Pancreas (tissue), 10 donors: ENCODE measurements around the gene TMIE. TPM values are rescaled to one million over a fixed set of nuclear protein-coding genes. Genes with fewer than 3 reads are reported as not detected.
"Not testable (repeated sequence)": the region's sequence is repeated elsewhere in the genome, so short reads cannot be mapped to it uniquely, and the experiment has no call there.

Experiments
- ATAC-seq, 4 donors: fragments of 200-7000 bp; cut with Tn5 transposase; one replicate each; pipeline versions ENCODE4 v1.8.0 to v1.9.1; 2020; ENCODE audit warnings: mild to moderate bottlenecking in 4 of 4, moderate library complexity in 4 of 4
- DNase-seq, 6 donors: peaks; one replicate each; pipeline ENCODE4 v3.0.0-alpha.2; 2020
- FAIRE-seq: peaks from 2 replicates; lab custom pipeline; 2012; peaks lifted over from hg19 to GRCh38; lab: Jason Lieb, UNC
- H3K27ac ChIP-seq, 4 donors: fragments of 200-600 bp; sonication (generic); 1 replicate in 3 of 4; 2 replicates in 1 of 4; pipeline versions ENCODE4 v1.5.0 to v1.8.0; 2020
- H3K27me3 ChIP-seq, 4 donors: fragments of 200-600 bp; one replicate each; pipeline ENCODE4 v1.8.0; 2021
- H3K36me3 ChIP-seq, 3 donors: fragments of 200-600 bp; sonication (generic) in 1 of 3; one replicate each; pipeline versions ENCODE4 v1.5.0 to v1.8.0; 2020 to 2021
- H3K4me1 ChIP-seq, 3 donors: fragments of 200-600 bp; one replicate each; pipeline ENCODE4 v1.8.0; 2021
- H3K4me3 ChIP-seq, 4 donors: fragments of 200-600 bp; sonication (generic) in 2 of 4; one replicate each; pipeline versions ENCODE4 v1.5.0 to v1.8.0; 2020 to 2021
- H3K9me3 ChIP-seq, 4 donors: fragments of 200-600 bp; one replicate each; pipeline ENCODE4 v1.8.0; 2021
- CTCF ChIP-seq, 4 donors: fragments of 200-600 bp; sonication (generic) in 3 of 4; IDR thresholded peaks; one replicate each; pipeline versions ENCODE4 v1.5.0 to v1.8.0; 2021; ENCODE audit warnings: antibody characterized with exemption in 4 of 4
- WGBS, 2 donors: extraction: QIAGEN DNeasy Blood & Tissue Kit; methylation state at CpG; one replicate each; pipeline ENCODE4 v1.1.7; 2013; 5-methylcytosine and 5-hydroxymethylcytosine counted together
- intact Hi-C, 3 donors: fragments of 100-400 bp; cut with DNase I; formaldehyde crosslinking; loops; one replicate each; pipeline versions ENCODE4 v1.11.1 to v1.14.2; 2022
- polyA plus RNA-seq, 2 donors: library from polyadenylated mRNA; stranded (reverse); fragments of 200-250 nt; gene quantifications; one replicate each; pipeline ENCODE4 v1.2.3, GENCODE V29; 2013
- total RNA-seq, 6 donors: library from RNA; stranded (reverse); fragmentation: NEBNext Ultra II Directional in 4 of 6; extraction: Animal tissue kit (Norgen Biotek cat#: 25700) in 4 of 6; gene quantifications; one replicate each; pipeline versions ENCODE4 v1.2.1 to v1.2.4, GENCODE V29; 2021 to 2023
- donor health status: healthy with polysubstance abuse.
- donor health status: DM: no; HTN: no; CAD: no; lungs with moderate emphysema.
- donor health status: DM: no; HTN: no; CAD: no.
- donor health status: control.
- donor health status: control.
- donor health status: Bipolar disorder and iron deficiency.
- donor health status: DM: yes; HTN: yes; CAD: no.
- donor health status: DM: no; HTN: no; CAD: no.
- donor health status: DM: no; HTN: no; CAD: no.
- donor health status: DM: yes; HTN: yes; CAD: no.

TMIE gene
- total and polyA plus RNA-seq, 8 donors = 0.08 to 0.52 (median 0.14) TPM; not detected in 1

GRCh38 chr3:46748170-46748569, 47.0 kb downstream of the TMIE start:
- Histone ChIP-seq H3K4me1 (no peaks in the 10 kb centered on the region), H3K27me3 (no peaks in the 10 kb centered on the region), H3K4me3 (no peak overlapping the region), H3K27ac (no peak overlapping the region), H3K9me3 (no peaks in the 10 kb centered on the region), H3K36me3 (no peaks in the 10 kb centered on the region)
- no peak for ATAC-seq
- 80 to 83% methylated on average over 2 of the region's 2 CpGs for WGBS, 2 donors
- FAIRE-seq = no peak
- DNase-seq = no peak
- intact Hi-C loops = no loop called here
- TF ChIP-seq CTCF (IDR thresholded peaks at IDR 0.05) = no peak

- Histone ChIP-seq H3K9me3 (no peaks in the 10 kb centered on the region), H3K4me1 (no peaks in the 10 kb centered on the region), H3K27ac (no peak overlapping the region), H3K36me3 (no peaks in the 10 kb centered on the region), H3K27me3 (no peaks in the 10 kb centered on the region), H3K4me3 (no peak overlapping the region)
- TF ChIP-seq CTCF (IDR thresholded peaks at IDR 0.05) = no peak
- DNase-seq = no peak
- FAIRE-seq = no peak
- ATAC-seq = no peak
- WGBS, 2 donors = 82 to 85% methylated on average over 4 of the region's 4 CpGs
- intact Hi-C loops = no loop called here
Measured at GRCh38 chr3:46749129-46749528, 47.9 kb downstream of the TMIE start.

- WGBS, 2 donors = 91 to 97% methylated on average over 38 to 41 of the region's 41 CpGs
- Histone ChIP-seq H3K9me3 (no peaks in the 10 kb centered on the region), H3K27ac (no peak overlapping the region), H3K27me3 (no peaks in the 10 kb centered on the region), H3K4me3 (no peak overlapping the region), H3K4me1 (no peaks in the 10 kb centered on the region), H3K36me3 (no peaks in the 10 kb centered on the region)
- intact Hi-C loops = no loop called here
- FAIRE-seq (no peak), DNase-seq (no peak), ATAC-seq (no peak)
- TF ChIP-seq CTCF (IDR thresholded peaks at IDR 0.05) = no peak
Measured at GRCh38 chr3:46750555-46751038, 49.4 kb downstream of the TMIE start.

GRCh38 chr3:46753127-46753526, 51.9 kb downstream of the TMIE start:
- ATAC-seq, H3K4me3 ChIP-seq, DNase-seq, H3K4me1 ChIP-seq, H3K9me3 ChIP-seq, H3K36me3 ChIP-seq, intact Hi-C loops, H3K27ac ChIP-seq, FAIRE-seq, H3K27me3 ChIP-seq: not testable (repeated sequence)
- WGBS, 2 donors = 77 to 82% methylated on average over 6 of the region's 6 CpGs

- DNase-seq = no peak
- H3K36me3 ChIP-seq = no peaks in the 10 kb centered on the region
- ATAC-seq = no peak
- FAIRE-seq = no peak
- no peak for TF ChIP-seq CTCF (IDR thresholded peaks at IDR 0.05)
- H3K27me3 ChIP-seq = no peaks in the 10 kb centered on the region
- no peak overlapping the region for H3K4me3 ChIP-seq
- no peaks in the 10 kb centered on the region for H3K4me1 ChIP-seq
- H3K27ac ChIP-seq = no peak overlapping the region
- H3K9me3 ChIP-seq = no peaks in the 10 kb centered on the region
- intact Hi-C loops = no loop called here
- 86 to 92% methylated on average over 6 of the region's 6 CpGs for WGBS, 2 donors
Measured at GRCh38 chr3:46755646-46756045, 54.5 kb downstream of the TMIE start.
